ENCODE data around the gene FOXE3.

FOXE3 gene

GRCh38 chr1:47415728-47416318 is at the start of gene FOXE3:
Gene FOXE3 (plus strand): TSS chr1:47416285. CDS start chr1:47416316, 31 bp downstream.
- no peak for DNase-seq (ENCODE audit: low read depth)

- no peak for DNase-seq (ENCODE audit: low read depth)
Observed at GRCh38 chr1:47367651-47368050, 48.4 kb upstream of the FOXE3 start.

- DNase-seq (ENCODE audit: low read depth): no peak
Observed at GRCh38 chr1:47371016-47371517, 45.0 kb upstream of the FOXE3 start.

- no peak for DNase-seq (ENCODE audit: low read depth)
Observed at GRCh38 chr1:47374501-47374900, 41.6 kb upstream of the FOXE3 start.

GRCh38 chr1:47378147-47378546 is 37.9 kb upstream of the FOXE3 start:
- DNase-seq (ENCODE audit: low read depth): no peak

- DNase-seq (ENCODE audit: low read depth): no peak
Observed at GRCh38 chr1:47380699-47381098, 35.4 kb upstream of the FOXE3 start.

- no peak for DNase-seq (ENCODE audit: low read depth)
Observed at GRCh38 chr1:47382399-47382983, 33.6 kb upstream of the FOXE3 start.

GRCh38 chr1:47384083-47384482 is 32.0 kb upstream of the FOXE3 start:
- no peak for DNase-seq (ENCODE audit: low read depth)

- no peak for DNase-seq (ENCODE audit: low read depth)
Observed at GRCh38 chr1:47385020-47385419, 31.1 kb upstream of the FOXE3 start.

- DNase-seq (ENCODE audit: low read depth): no peak
Observed at GRCh38 chr1:47386268-47386667, 29.8 kb upstream of the FOXE3 start.

GRCh38 chr1:47388030-47388890 is 27.8 kb upstream of the FOXE3 start:
- DNase-seq (ENCODE audit: low read depth): no peak

GRCh38 chr1:47388891-47389238 is 27.2 kb upstream of the FOXE3 start:
- peak; percentile 20 for DNase-seq (ENCODE audit: low read depth)

GRCh38 chr1:47389731-47390130 is 26.4 kb upstream of the FOXE3 start:
- no peak for DNase-seq (ENCODE audit: low read depth)

GRCh38 chr1:47390843-47391242 is 25.2 kb upstream of the FOXE3 start:
- DNase-seq (ENCODE audit: low read depth): no peak

- DNase-seq (ENCODE audit: low read depth): no peak
Observed at GRCh38 chr1:47393141-47393540, 22.9 kb upstream of the FOXE3 start.

GRCh38 chr1:47395433-47395832 is 20.7 kb upstream of the FOXE3 start:
- DNase-seq (ENCODE audit: low read depth): no peak

- no peak for DNase-seq (ENCODE audit: low read depth)
Observed at GRCh38 chr1:47396671-47397196, 19.4 kb upstream of the FOXE3 start.

- no peak for DNase-seq (ENCODE audit: low read depth)
Observed at GRCh38 chr1:47399138-47399845, 16.8 kb upstream of the FOXE3 start.

- no peak for DNase-seq (ENCODE audit: low read depth)
Observed at GRCh38 chr1:47399846-47400155, 16.3 kb upstream of the FOXE3 start.

GRCh38 chr1:47401761-47402160 is 14.3 kb upstream of the FOXE3 start:
- DNase-seq (ENCODE audit: low read depth): no peak

- no peak for DNase-seq (ENCODE audit: low read depth)
Observed at GRCh38 chr1:47402591-47402990, 13.5 kb upstream of the FOXE3 start.

- DNase-seq (ENCODE audit: low read depth): no peak
Observed at GRCh38 chr1:47403321-47403910, 12.7 kb upstream of the FOXE3 start.

All from stimulated activated CD8-positive, alpha-beta memory T cell treated with anti-CD3 and anti-CD28 coated beads, Interleukin-4, amount 100 ng/mL, for 24 hours (primary cell).